ENCODE data around the gene PHACTR3. TPM values are rescaled to one million over a fixed set of nuclear protein-coding genes. Genes with fewer than 3 reads are reported as not detected.

Gene PHACTR3
- total RNA-seq, 3 donors from 2014 or later: 0.41 to 3.4 (median 1.1) TPM

- Histone ChIP-seq H3K4me1 (ENCODE audit: low read depth) (no peaks in the 10 kb centered on the region), H3K36me3 (ENCODE audit: low read depth) (no peaks in the 10 kb centered on the region), H3K9me3 (peaks cover 8% of the 10 kb centered on the region), H3K4me3 (no peak overlapping the region)
- TF ChIP-seq, protein P1, sequence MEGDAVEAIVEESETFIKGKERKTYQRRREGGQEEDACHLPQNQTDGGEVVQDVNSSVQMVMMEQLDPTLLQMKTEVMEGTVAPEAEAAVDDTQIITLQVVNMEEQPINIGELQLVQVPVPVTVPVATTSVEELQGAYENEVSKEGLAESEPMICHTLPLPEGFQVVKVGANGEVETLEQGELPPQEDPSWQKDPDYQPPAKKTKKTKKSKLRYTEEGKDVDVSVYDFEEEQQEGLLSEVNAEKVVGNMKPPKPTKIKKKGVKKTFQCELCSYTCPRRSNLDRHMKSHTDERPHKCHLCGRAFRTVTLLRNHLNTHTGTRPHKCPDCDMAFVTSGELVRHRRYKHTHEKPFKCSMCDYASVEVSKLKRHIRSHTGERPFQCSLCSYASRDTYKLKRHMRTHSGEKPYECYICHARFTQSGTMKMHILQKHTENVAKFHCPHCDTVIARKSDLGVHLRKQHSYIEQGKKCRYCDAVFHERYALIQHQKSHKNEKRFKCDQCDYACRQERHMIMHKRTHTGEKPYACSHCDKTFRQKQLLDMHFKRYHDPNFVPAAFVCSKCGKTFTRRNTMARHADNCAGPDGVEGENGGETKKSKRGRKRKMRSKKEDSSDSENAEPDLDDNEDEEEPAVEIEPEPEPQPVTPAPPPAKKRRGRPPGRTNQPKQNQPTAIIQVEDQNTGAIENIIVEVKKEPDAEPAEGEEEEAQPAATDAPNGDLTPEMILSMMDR (IDR thresholded peaks at IDR 0.05): no peak
- no peak for DNase-seq
- intact Hi-C loops (cut with DNase I, micrococcal nuclease): no loop called here
- ATAC-seq: no peak
These were observed 185.3 kb downstream of the PHACTR3 start for GRCh38 chr20:59789686-59790085.

DNA sequence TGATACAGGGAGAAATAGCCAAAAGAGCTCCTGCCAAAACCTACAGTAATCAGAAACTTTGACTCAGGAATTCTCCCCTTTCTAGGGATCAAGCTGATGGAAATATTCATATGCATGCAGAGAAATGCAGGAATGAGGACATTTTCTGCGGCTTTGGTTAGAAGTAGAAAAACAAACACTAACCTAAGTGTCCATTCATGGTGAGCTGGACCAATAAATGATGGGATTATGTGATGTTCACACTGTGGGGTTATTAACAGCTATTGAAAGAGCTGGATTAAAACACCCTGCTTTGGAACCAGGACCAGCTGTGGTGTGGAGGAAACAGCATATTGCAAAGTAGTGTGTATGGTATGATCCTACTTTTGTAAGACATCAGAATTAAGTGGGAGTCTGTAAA, 186.0 kb downstream of the PHACTR3 start:
- no peak for DNase-seq
- Histone ChIP-seq H3K4me1 (ENCODE audit: low read depth) (no peaks in the 10 kb centered on the region), H3K9me3 (peaks cover 8% of the 10 kb centered on the region), H3K4me3 (no peak overlapping the region), H3K36me3 (ENCODE audit: low read depth) (no peaks in the 10 kb centered on the region)
- intact Hi-C loops (cut with DNase I, micrococcal nuclease): no loop called here
- ATAC-seq: no peak
- TF ChIP-seq, protein P1 (IDR thresholded peaks at IDR 0.05): no peak

DNA sequence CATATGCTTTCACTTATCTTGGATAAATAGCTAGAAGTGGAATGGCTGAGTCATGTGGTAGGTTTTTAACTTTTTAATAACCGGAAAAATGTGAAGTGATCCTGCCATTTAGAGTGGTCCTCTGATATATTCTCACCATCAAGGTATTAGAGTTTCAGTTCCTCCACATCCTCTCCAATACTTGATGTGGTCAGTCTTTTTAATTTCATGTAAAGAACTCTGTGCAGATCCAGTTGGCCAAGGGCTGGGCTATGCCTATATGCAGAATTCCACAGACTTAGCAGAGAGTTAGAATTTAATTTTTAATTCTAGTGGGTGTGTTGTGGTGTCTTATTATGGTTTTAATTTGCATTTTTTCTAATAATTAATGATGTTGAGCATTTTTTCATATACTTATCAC, 188.0 kb downstream of the PHACTR3 start:
- TF ChIP-seq, protein P1 (IDR thresholded peaks at IDR 0.05): no peak
- Histone ChIP-seq H3K4me3 (no peak overlapping the region), H3K9me3 (peaks cover 17% of the 10 kb centered on the region), H3K36me3 (ENCODE audit: low read depth) (no peaks in the 10 kb centered on the region), H3K4me1 (ENCODE audit: low read depth) (no peaks in the 10 kb centered on the region)
- intact Hi-C loops (cut with DNase I, micrococcal nuclease): no loop called here
- no peak for ATAC-seq
- DNase-seq: no peak

GRCh38 chr20:59794555-59794954, 190.2 kb downstream of the PHACTR3 start:
- TF ChIP-seq, protein P1 (IDR thresholded peaks at IDR 0.05): no peak
- H3K4me1 ChIP-seq (ENCODE audit: low read depth): no peaks in the 10 kb centered on the region
- no peak overlapping the region for H3K4me3 ChIP-seq
- ATAC-seq (no peak), DNase-seq (no peak)
- peaks cover 17% of the 10 kb centered on the region for H3K9me3 ChIP-seq
- intact Hi-C loops (cut with DNase I, micrococcal nuclease): no loop called here
- no peaks in the 10 kb centered on the region for H3K36me3 ChIP-seq (ENCODE audit: low read depth)

GRCh38 chr20:59800309-59800708, 196.0 kb downstream of the PHACTR3 start:
- no peaks in the 10 kb centered on the region for H3K4me1 ChIP-seq (ENCODE audit: low read depth)
- TF ChIP-seq, protein P1 (IDR thresholded peaks at IDR 0.05): no peak
- peaks cover 15% of the 10 kb centered on the region for H3K9me3 ChIP-seq
- no peak overlapping the region for H3K4me3 ChIP-seq
- DNase-seq (no peak), ATAC-seq (no peak)
- no peaks in the 10 kb centered on the region for H3K36me3 ChIP-seq (ENCODE audit: low read depth)
- intact Hi-C loops (cut with DNase I, micrococcal nuclease): no loop called here

DNA sequence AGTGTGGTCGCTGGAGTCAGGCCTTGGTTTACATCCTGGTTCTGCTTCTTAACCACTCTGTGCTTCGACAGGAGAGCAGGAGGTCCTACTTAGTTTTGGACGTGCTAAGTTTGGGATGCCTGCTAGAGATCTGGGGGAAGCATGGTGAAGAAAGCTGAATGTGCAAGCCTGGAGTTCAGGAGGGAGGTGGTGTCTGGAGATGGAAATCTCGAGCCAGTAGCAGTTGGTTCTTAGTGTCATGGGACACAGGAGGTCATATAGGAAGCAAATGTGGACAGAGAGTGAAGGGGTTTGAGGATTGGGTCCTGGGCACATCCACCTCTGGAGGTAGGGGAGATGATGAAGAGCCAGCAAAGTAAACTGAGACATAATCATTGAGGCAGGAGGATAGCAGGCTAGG, 197.7 kb downstream of the PHACTR3 start:
- no peaks in the 10 kb centered on the region for H3K4me1 ChIP-seq (ENCODE audit: low read depth)
- peaks cover 9% of the 10 kb centered on the region for H3K9me3 ChIP-seq
- DNase-seq (no peak), ATAC-seq (no peak)
- no peaks in the 10 kb centered on the region for H3K36me3 ChIP-seq (ENCODE audit: low read depth)
- no peak overlapping the region for H3K4me3 ChIP-seq
- intact Hi-C loops (cut with DNase I, micrococcal nuclease): no loop called here
- TF ChIP-seq, protein P1 (IDR thresholded peaks at IDR 0.05): no peak
